Thoracic aorta (tissue), 2 donors: ENCODE measurements around the gene DNASE2B. TPM values are rescaled to one million over a fixed set of nuclear protein-coding genes. Genes with fewer than 3 reads are reported as not detected.

Experiments used
- ATAC-seq: fragments of 150-250 bp; one replicate; pipeline ENCODE4 v1.8.0; 2017; ENCODE audit warnings: low read depth; ENCODE audit not compliant: insufficient number of reproducible peaks, low FRiP score
- DNase-seq: peaks from one replicate; pipeline ENCODE4 v3.0.0-alpha.2; 2020; ENCODE audit warnings: low spot score
- H3K27ac ChIP-seq, 2 donors: fragments of 200-600 bp; sonication (generic); 1 replicate in 1 of 2; 2 replicates in 1 of 2; pipeline ENCODE4 v1.5.1; 2016; ENCODE audit warnings: mild to moderate bottlenecking in 2 of 2, moderate library complexity in 2 of 2
- H3K27me3 ChIP-seq: fragments of 200-600 bp; sonication (generic); replicated peaks from 2 replicates; pipeline ENCODE4 v1.6.0; 2016; ENCODE audit warnings: mild to moderate bottlenecking; ENCODE audit not compliant: insufficient read depth
- H3K36me3 ChIP-seq: fragments of 200-600 bp; sonication (generic); one replicate; pipeline ENCODE4 v1.5.1; 2016
- H3K4me1 ChIP-seq, 2 donors: fragments of 200-600 bp; sonication (generic); 1 replicate in 1 of 2; 2 replicates in 1 of 2; pipeline versions ENCODE4 v1.5.1 to v1.6.0; 2016; ENCODE audit warnings: low read depth in 2 of 2, mild to moderate bottlenecking in 1 of 2; ENCODE audit not compliant: control insufficient read depth in 1 of 2
- H3K4me3 ChIP-seq: fragments of 200-600 bp; sonication (generic); 2 replicates; pipeline ENCODE4 v1.5.1; 2016; ENCODE audit warnings: mild to moderate bottlenecking
- H3K9me3 ChIP-seq: fragments of 200-600 bp; sonication (generic); 2 replicates; pipeline ENCODE4 v1.5.1; 2016
- CTCF ChIP-seq: fragments of 200-600 bp; sonication (generic); IDR thresholded peaks from one replicate; pipeline ENCODE4 v1.5.1; 2019; ENCODE audit warnings: antibody characterized with exemption
- total RNA-seq, 2 donors: library from RNA; depleted of rRNA; stranded (reverse); fragments of >200 nt; gene quantifications; one replicate each; pipeline versions ENCODE4 v1.1.0 to v1.2.3, GENCODE V29; 2016

The DNASE2B gene
- total RNA-seq, 2 donors from 2014 or later: not detected

DNA sequence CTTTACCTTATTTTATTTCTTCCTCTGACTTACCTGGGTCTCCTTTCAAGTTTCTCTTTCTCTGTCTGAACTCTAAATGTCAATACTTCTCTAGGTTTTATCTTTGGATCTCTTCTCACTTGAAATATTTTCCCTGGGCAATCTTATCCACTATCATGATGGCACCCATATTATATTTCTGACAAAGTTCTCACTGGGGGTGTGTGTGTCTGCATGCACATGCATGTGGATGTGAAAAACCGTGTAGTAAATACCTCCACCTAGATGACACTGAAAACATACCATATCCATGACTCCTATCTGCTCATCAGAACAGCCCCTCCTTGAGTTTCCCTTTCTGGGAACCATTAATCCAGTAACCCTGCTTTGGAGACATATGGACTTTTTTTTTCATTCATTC lies 30.9 kb downstream of the DNASE2B start:
- H3K4me3 ChIP-seq: no peak overlapping the region
- TF ChIP-seq CTCF: no peak
- DNase-seq: no peak
- no peak for ATAC-seq
- no peaks in the 10 kb centered on the region for H3K9me3 ChIP-seq
- H3K36me3 ChIP-seq: no peaks in the 10 kb centered on the region
- no peaks in the 10 kb centered on the region for H3K4me1 ChIP-seq
- H3K27ac ChIP-seq: no peak overlapping the region
- H3K27me3 ChIP-seq: no peaks in the 10 kb centered on the region

DNA sequence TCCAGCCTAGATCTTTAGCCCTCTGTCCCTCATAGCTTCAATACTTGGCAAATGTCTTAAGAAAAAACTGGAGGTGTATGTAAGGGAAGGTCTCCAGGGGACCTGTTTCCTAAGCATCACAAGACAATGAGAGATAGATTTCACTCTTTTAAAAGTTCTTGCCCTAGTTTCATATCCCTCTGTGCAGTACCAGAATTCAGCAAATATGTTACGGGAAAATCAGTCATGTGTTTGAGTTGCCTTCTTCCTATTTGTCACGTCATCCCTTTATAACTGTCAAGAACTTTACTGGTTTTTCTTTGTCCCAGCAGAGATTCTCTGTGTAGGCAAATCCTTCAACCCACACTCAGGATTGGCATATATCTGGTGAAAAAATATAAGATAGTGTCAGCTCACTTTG lies 32.3 kb downstream of the DNASE2B start:
- Histone ChIP-seq H3K4me3 (no peak overlapping the region), H3K27ac (no peak overlapping the region), H3K27me3 (no peaks in the 10 kb centered on the region), H3K36me3 (no peaks in the 10 kb centered on the region), H3K9me3 (no peaks in the 10 kb centered on the region), H3K4me1 (no peaks in the 10 kb centered on the region)
- no peak for ATAC-seq
- no peak for DNase-seq
- no peak for TF ChIP-seq CTCF

GRCh38 chr1:84433258-84434080 lies 35.2 kb downstream of the DNASE2B start:
- Histone ChIP-seq H3K36me3 (no peaks in the 10 kb centered on the region), H3K4me3 (peak overlapping the region; percentile 54), H3K9me3 (no peaks in the 10 kb centered on the region), H3K4me1 (peaks cover 0 to 7% of the 10 kb centered on the region in 2 donors), H3K27ac (no peak overlapping the region), H3K27me3 (no peaks in the 10 kb centered on the region)
- DNase-seq (no peak), ATAC-seq (peak; percentile 81)
- TF ChIP-seq CTCF: peak; percentile 65

DNA sequence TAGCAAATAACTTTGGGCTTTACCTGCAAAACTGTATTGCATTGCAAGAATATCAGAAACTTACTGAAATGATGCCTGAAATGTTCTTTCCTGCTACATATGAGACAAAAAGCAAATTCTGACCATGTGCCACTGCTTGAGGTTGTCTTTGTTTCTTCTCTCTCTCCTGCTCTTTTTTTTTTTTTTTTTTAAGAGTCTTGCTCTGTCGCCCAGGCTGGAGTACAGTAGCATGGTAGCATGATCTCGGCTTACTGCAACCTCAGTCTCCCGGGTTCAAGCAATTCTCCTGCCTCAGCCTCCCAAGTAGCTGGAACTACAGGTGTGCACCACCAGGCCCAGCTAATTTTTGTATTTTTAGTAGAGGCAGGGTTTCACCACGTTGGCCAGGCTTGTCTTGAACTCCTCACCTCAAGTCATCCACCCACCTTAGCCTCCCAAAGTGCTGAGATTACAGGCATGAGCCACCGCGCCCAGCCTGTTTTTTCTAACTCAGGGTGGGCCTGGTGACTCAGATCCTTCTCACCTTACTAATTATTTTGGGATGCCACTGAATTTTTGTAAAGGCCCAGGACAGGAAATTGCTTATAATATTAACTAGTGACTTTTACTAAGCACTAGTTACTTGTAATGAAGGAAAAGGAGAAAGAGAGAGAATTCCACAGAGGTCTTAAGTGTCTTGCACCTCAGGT lies 35.9 kb downstream of the DNASE2B start:
- no peaks in the 10 kb centered on the region for H3K27me3 ChIP-seq
- peaks cover 0 to 7% of the 10 kb centered on the region in 2 donors for H3K4me1 ChIP-seq
- H3K4me3 ChIP-seq: no peak overlapping the region
- ATAC-seq (no peak), DNase-seq (no peak)
- H3K9me3 ChIP-seq: no peaks in the 10 kb centered on the region
- no peak overlapping the region for H3K27ac ChIP-seq
- H3K36me3 ChIP-seq: no peaks in the 10 kb centered on the region
- TF ChIP-seq CTCF: no peak

- Histone ChIP-seq H3K27me3 (no peaks in the 10 kb centered on the region), H3K9me3 (no peaks in the 10 kb centered on the region), H3K4me3 (peak overlapping the region; percentile 25), H3K4me1 (peaks cover 0 to 7% of the 10 kb centered on the region in 2 donors), H3K27ac (no peak overlapping the region), H3K36me3 (no peaks in the 10 kb centered on the region)
- ATAC-seq (no peak), DNase-seq (no peak)
- no peak for TF ChIP-seq CTCF
Observed at GRCh38 chr1:84434801-84435549, 36.7 kb downstream of the DNASE2B start.
